NCI-H2107 treated with DMSO at 0.1 percent for 48 hours (cell line): Measurements from ENCODE around the gene PRPF19.

Experiments
- DNase-seq: peaks from one replicate; lab custom pipeline; 2025; ENCODE audit not compliant: unreplicated experiment; lab: John Stamatoyannopoulos, UW

Gene PRPF19

DNA sequence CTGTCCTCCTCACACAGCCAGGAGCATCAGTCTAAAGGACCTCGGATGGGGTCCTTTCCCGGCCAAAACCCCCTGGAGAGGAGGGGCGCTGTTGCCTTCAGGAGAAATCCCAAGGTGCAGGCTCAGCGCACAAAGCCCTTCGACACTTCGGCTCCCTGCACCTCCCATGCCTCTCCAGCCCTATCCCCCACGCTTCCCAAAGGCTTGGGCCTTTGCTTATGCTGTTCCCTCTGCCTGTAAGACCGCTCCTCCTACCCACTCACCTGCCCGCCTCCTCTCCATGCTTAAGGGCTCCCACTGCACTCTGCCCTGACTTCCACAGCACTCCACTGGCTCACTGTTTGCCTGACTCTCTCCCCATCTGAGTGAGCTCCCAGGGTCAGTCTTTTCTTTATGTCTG, 32.1 kb upstream of the PRPF19 start:
- no peak for DNase-seq

GRCh38 chr11:60937811-60938210, 31.4 kb upstream of the PRPF19 start:
- no peak for DNase-seq

GRCh38 chr11:60937144-60937527, 30.8 kb upstream of the PRPF19 start:
- no peak for DNase-seq

GRCh38 chr11:60936467-60937143, 30.2 kb upstream of the PRPF19 start:
- no peak for DNase-seq

DNA sequence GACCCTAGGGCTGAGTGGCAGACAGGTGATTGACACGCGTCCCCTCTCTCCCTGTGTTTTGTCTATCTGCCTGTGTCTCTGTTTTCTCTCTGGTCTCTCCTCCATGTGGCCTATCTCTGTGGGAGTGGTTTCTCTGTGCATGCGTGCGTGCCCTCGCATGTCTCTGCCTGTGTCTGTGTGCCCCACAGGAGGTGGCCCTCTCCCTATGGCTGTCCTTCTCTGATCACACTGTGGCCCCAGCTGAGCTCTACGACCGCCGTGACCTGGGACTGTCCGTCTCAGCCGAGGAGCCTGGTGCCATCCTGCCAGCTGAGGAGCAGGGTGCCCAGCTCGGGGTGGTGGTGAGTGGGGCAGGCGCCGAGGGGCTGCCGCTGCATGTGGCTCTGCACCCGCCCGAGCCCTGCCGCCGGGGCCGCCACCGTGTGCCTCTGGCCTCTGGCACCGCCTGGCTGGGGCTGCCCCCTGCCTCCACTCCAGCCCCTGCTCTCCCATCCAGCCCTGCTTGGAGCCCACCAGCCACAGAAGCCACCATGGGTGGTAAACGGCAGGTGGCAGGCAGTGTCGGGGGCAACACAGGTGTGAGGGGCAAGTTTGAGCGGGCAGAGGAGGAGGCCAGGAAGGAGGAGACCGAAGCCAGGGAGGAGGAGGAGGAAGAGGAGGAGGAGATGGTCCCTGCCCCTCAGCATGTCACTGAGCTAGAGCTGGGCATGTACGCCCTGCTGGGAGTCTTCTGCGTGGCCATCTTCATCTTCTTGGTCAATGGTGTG, 29.5 kb upstream of the PRPF19 start:
- no peak for DNase-seq

- no peak for DNase-seq
Measured at GRCh38 chr11:60934790-60935605, 28.6 kb upstream of the PRPF19 start.

DNA sequence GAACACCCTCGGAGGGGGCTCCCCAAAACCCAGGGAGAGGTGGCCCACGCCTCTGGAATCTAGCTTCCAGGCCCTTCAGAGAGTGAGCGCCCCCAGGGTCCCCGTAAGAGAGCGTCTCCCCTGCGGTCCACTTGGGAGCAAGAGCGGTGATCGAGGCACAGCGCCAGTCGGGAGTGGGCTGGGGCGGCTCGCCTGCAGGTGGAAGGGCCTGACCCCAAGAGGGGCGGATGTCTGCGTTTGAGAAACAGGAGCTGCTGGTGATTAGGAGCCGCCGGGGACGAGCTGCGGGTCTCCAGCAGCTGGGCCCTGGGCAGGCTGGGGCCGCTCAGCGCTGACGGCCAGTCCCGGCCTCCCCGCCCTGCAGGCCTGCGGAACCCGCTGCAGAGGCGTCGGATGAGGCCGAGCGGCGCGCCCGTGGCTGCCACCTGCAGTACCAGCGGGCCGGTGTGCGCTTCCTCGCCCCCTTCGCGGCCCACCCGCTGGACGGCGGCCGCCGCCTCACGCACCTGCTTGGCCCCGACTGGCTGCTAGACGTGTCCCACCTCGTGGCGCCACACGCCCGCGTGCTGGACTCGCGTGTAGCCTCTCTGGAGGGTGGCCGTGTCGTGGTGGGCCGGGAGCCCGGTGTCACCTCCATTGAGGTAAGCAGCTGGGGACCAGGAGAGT, 27.9 kb upstream of the PRPF19 start:
- DNase-seq: no peak

DNA sequence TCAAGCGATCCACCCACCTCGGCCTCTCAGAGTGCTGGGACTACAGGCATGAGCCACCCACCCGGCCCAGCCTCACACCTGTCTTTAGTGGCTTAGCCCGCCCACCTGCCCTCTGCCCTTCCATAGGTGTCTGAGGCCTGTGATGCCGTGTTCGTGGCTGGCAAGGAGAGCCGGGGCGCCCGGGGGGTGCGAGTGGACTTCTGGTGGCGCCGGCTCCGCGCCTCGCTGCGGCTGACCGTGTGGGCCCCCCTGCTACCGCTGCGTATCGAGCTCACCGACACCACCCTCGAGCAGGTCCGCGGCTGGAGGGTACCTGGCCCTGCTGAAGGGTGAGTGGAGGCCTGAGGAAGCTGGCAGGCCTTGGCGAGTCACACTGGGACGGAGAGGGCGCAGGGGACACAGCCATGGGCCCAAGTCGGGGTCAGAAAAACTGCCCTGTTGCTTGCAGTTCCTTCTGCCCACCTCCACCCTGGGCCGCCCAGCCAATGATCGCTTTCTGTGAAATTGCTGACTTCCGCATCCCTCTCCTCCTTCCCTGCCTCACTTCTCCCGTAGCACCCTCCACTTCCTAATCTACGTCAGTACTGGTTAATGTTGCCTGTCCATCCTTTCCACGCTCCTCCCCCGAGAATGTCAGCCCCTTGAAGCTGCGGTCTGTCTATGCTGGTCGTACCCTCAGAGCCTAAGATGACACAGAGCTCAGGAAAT, 27.2 kb upstream of the PRPF19 start:
- DNase-seq: no peak

GRCh38 chr11:60932605-60933356, 26.4 kb upstream of the PRPF19 start:
- no peak for DNase-seq

DNA sequence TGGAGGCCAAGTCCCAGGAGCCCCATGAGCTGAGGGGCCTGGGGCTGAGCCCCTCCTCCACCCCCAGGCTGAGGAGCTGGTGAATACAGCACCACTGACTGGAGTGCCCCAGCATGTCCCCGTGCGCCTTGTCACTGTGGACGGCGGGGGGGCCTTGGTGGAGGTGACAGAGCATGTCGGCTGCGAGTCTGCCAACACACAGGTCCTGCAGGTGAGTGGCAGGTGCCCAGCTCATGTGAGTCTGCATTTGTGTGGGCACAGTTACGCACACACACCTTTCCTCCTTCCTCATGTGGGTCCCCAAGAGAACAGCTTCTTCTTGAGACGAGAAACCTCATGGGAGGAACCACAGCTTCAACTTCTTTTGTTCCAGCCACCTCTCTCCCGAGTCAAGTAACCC, 25.5 kb upstream of the PRPF19 start:
- DNase-seq: no peak

- DNase-seq: no peak
Measured at GRCh38 chr11:60930394-60930793, 24.0 kb upstream of the PRPF19 start.

DNA sequence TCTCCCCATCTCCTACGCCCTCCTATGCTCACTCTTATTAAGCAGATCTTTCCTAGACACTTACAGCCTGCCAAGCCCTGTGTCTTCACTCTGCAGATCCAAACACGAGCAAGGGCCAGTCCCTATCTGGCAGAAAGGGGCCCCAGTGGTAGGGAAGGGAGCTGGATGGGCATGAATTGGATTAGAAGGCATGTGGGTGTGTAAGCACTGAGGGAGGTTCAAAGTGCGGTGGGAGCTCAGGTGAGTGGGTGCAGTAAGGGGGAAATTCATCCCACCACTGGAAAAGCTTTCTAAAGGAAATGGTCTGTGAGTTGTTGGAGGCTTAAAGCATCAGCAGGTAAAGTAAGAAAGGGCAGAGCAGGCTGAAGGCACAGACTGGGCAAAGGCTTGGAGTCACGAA, 23.4 kb upstream of the PRPF19 start:
- no peak for DNase-seq

DNA sequence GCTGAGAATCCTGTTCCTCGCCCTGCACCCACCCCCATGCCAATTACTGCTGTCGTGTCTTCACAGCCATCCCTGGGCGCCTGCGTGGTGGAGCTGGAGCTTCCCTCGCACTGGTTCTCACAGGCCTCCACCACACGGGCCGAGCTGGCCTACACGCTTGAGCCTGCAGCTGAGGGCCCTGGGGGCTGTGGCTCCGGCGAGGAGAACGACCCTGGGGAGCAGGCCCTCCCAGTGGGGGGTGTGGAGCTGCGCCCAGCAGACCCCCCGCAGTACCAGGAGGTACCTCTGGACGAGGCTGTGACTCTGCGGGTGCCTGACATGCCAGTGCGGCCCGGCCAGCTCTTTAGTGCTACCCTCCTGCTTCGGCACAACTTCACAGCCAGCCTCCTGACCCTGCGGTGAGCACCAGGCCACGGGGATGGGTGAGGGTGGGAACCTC, 22.2 kb upstream of the PRPF19 start:
- no peak for DNase-seq

DNA sequence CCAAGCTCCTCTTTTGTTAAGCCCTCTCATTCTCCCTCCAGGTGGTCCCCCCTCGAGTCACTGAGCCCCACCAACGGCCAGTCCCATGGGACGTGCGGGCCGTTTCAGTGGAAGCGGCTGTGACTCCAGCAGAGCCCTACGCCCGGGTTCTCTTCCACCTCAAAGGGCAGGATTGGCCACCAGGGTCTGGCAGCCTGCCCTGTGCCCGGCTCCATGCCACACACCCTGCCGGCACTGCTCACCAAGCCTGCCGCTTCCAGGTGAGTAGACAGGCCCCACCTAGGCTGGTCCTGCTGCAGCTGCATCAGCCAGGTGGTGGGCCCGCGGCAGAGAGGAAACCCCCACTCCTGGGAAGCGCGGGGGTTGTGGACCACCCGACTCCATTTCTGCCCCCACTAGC, 21.2 kb upstream of the PRPF19 start:
- no peak for DNase-seq

DNA sequence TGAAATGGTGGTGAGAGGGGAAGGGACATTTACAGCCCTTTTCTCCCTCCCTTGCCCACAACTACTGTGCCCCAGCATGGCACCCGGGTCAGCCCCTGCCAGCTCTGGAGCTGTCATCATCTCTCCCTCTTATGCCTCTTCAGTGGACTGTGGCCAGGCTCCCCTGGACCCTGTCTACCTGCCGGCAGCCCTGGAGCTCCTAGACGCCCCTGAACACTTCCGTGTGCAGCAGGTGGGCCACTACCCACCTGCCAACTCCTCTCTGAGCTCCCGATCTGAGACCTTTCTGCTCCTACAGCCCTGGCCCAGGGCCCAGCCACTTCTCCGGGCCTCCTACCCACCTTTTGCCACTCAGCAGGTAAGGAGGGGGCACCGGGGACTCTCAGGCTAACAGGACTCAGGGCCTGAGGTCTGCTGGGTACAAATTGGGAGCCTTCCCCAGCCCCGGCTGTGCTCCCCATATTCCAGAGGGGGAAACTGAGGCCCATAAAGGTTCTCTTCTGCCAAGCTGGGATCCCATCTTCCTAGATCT, 20.7 kb upstream of the PRPF19 start:
- DNase-seq: no peak

- no peak for DNase-seq
Measured at GRCh38 chr11:60926500-60926899, 20.1 kb upstream of the PRPF19 start.

DNA sequence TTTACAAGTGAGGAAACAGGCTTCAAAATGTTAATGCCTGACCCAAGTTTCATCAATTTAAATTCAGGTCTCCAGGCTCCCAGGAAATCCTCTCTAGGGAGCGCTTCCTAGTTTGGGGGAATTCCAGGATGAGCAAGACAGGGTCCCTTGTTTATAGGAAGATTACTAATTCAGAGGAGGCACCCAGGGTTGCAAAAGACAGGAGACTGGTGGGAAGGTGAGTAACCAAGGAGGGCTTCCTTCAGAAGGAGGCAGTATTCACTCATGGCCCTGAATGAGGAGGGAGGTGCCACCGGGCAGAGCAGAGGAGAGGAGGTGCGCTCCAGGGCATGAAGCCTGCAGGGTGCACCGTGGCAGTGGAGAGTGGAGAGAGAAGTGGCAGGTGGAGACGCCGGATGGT, 19.5 kb upstream of the PRPF19 start:
- DNase-seq: no peak

- peak; percentile 73 for DNase-seq
Measured at GRCh38 chr11:60924906-60925853, 18.8 kb upstream of the PRPF19 start.
